Mononuclear cell (primary cell): Measurements from ENCODE around the gene ALG14. TPM values are rescaled to one million over a fixed set of nuclear protein-coding genes. Genes with fewer than 3 reads are reported as not detected.
"Not testable (repeated sequence)": the region's sequence is repeated elsewhere in the genome, so short reads cannot be mapped to it uniquely, and the experiment has no call there.

Experiments used
- H3K27me3 ChIP-seq: 2 replicates; pipeline ENCODE4 v1.6.0; 2011; ENCODE audit warnings: low read length, control low read depth; ENCODE audit not compliant: insufficient read depth
- H3K4me1 ChIP-seq: 2 replicates; pipeline ENCODE4 v1.5.1; 2011; ENCODE audit warnings: mild to moderate bottlenecking, low read length, control low read depth; ENCODE audit not compliant: insufficient read depth
- H3K4me3 ChIP-seq: 2 replicates; pipeline ENCODE4 v1.5.1; 2011; ENCODE audit warnings: mild to moderate bottlenecking, low read length, moderate library complexity
- H3K9me3 ChIP-seq: 2 replicates; pipeline ENCODE4 v1.5.1; 2011; ENCODE audit warnings: low read depth, mild to moderate bottlenecking, control low read depth, low read length
- total RNA-seq: library from RNA; depleted of rRNA; stranded (reverse); fragments of >200 nt; gene quantifications from one replicate; pipeline ENCODE4 v1.2.3, GENCODE V29; 2012

Gene ALG14
- total RNA-seq, 1 donor = 0.21 TPM

GRCh38 chr1:95095833-95096217, 23.1 kb upstream of the ALG14 start:
- peaks cover 15% of the 10 kb centered on the region for H3K4me1 ChIP-seq
- no peaks in the 10 kb centered on the region for H3K9me3 ChIP-seq
- no peaks in the 10 kb centered on the region for H3K27me3 ChIP-seq
- no peak overlapping the region for H3K4me3 ChIP-seq

DNA sequence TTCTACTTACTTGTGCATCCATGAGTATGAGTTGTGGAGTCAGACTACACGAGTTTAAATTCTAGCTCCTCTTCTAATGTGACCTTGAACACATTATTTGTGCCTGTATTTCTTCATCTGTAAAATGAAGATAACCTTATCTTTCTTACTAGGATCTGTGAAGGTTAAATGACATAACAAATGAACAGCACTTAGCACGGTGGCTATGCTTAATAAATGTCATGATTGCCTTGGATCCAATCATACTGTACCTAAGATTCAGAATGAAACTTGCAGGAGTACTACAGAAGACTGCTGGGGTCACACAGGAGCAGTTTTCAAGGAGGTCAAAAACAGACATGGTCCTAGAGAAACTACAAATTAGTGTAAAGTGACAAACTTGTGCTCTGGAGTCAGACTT, 22.2 kb upstream of the ALG14 start:
- no peaks in the 10 kb centered on the region for H3K9me3 ChIP-seq
- H3K4me3 ChIP-seq = no peak overlapping the region

GRCh38 chr1:95093296-95093695, 20.5 kb upstream of the ALG14 start:
- H3K27me3 ChIP-seq = no peaks in the 10 kb centered on the region

More for the DNA sequence above, 22.2 kb upstream of the ALG14 start:
- Histone ChIP-seq H3K27me3 (no peaks in the 10 kb centered on the region), H3K4me1 (peaks cover 15% of the 10 kb centered on the region)

DNA sequence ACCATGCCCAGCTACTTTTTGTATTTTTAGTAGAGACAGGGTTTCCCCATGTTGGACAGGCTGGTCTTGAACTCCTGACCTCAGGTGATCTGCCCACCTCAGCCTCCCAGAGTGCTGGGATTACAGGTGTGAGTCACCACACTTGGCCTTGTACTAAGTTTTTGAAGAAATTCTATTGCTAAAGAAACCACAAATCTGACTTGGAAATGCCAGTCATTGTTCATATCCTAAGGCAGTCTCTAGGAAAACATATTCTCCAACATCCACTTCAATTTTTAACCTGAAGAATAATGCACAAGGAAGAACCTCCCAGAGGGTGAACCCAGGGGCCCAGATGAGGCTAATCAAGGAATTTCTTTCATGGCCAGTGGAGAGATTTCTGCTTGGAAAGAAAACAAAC, 20.1 kb upstream of the ALG14 start:
- H3K4me1 ChIP-seq = not testable (repeated sequence)

More at GRCh38 chr1:95093296-95093695, 20.5 kb upstream of the ALG14 start:
- H3K9me3 ChIP-seq = no peaks in the 10 kb centered on the region
- H3K4me1 ChIP-seq = peaks cover 12% of the 10 kb centered on the region
- no peak overlapping the region for H3K4me3 ChIP-seq

GRCh38 chr1:95091290-95091689, 18.5 kb upstream of the ALG14 start:
- H3K4me3 ChIP-seq, H3K4me1 ChIP-seq, H3K9me3 ChIP-seq, H3K27me3 ChIP-seq: not testable (repeated sequence)

More for the DNA sequence above, 20.1 kb upstream of the ALG14 start:
- H3K4me3 ChIP-seq, H3K9me3 ChIP-seq, H3K27me3 ChIP-seq: not testable (repeated sequence)

GRCh38 chr1:95089650-95090287, 17.0 kb upstream of the ALG14 start:
- H3K27me3 ChIP-seq = peaks cover 5% of the 10 kb centered on the region
- H3K4me3 ChIP-seq = no peak overlapping the region
- no peaks in the 10 kb centered on the region for H3K9me3 ChIP-seq
- no peaks in the 10 kb centered on the region for H3K4me1 ChIP-seq

DNA sequence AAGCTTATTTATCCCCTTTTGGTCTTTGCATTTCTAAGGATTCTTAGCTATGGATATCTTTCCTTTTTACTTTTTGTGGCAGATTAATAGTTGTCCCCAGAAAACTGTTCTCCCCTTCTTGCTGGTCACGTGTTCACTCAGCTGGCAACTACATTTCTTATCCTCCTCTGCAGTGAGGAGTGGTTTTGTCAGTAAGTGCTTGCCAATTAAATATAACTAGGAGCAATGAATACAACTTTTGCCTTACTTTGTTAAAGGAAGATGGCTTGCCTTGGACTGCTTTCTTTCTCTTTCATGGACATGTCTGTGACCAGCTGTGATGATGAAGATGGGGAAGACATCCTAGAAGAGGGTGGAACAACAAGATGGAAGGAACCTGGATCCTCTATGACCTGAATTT, 15.6 kb upstream of the ALG14 start:
- Histone ChIP-seq H3K9me3 (no peaks in the 10 kb centered on the region), H3K4me1 (no peaks in the 10 kb centered on the region), H3K27me3 (peaks cover 5% of the 10 kb centered on the region), H3K4me3 (no peak overlapping the region)

DNA sequence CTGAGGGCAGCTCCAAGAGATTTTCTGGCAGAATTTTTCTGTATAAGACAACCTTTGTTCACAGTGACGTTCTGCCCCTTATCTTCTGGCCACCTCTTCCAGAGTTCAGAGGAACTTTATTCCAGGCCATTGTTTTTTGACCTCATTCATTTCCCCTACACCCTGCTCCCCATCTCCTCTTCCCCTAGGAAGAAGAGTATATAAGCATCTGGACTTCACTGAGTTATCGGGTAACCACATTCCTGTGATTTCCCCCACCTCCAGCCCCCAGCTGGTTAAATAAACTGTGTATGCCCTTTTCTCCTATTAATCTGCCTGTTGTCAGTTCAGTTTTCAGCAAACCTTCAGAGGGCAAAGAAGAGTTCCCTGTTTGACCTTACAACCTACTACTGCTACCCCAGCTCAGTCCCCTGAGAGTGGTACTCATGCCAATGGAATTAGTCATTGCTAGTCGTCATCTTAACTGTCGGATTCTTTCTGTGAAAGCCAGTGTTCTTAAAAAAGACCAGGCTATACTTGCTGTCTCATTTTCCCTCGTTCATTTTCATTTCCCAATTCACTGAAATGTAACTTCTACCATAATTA, 14.3 kb upstream of the ALG14 start:
- H3K27me3 ChIP-seq = peaks cover 5% of the 10 kb centered on the region
- no peaks in the 10 kb centered on the region for H3K4me1 ChIP-seq
- H3K4me3 ChIP-seq = no peak overlapping the region
- H3K9me3 ChIP-seq = no peaks in the 10 kb centered on the region

- peaks cover 5% of the 10 kb centered on the region for H3K27me3 ChIP-seq
- no peaks in the 10 kb centered on the region for H3K4me1 ChIP-seq
- H3K4me3 ChIP-seq = no peak overlapping the region
- H3K9me3 ChIP-seq = no peaks in the 10 kb centered on the region
Observed at GRCh38 chr1:95085376-95085775, 12.6 kb upstream of the ALG14 start.

DNA sequence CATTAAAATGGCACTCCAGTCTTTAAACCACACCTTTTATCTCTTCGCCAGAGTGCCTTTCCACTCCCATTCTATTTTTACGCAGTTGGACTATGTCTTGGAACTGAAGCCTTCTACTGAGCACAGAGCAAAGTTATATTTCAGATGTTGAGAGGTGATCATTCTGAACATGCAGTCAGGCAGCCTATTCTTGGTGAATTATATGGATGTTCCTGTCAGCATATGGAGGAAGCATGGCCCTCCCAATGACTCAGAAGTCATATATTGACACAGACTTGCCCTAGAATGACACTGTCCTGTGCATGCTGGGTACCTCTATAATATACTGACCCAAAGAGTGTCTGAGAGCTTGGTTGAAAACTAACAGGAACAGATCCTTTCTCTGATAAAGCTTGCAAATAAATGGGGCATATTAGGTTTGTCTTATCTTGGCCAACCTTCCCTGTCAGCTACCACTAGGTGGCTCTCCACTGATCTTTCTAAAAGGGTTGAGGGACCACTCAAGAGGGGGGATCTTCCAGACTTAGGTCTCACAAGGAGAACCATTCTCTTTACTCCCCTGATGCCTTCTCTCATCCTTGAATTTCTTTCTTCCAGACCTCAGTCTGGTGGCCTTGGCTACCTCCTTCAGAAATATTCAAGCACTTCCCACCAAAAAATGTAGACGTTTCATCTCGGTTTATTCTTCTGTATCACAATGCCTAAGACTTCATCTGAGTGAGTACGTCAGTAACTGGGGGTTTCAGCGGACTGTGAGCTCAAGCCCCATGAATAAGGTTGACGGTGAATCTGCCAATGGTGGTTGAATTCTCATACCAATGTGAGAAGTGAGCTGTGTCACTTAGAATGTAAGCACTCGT, 11.8 kb upstream of the ALG14 start:
- Histone ChIP-seq H3K4me1 (no peaks in the 10 kb centered on the region), H3K4me3 (no peak overlapping the region), H3K9me3 (no peaks in the 10 kb centered on the region), H3K27me3 (peaks cover 5% of the 10 kb centered on the region)

DNA sequence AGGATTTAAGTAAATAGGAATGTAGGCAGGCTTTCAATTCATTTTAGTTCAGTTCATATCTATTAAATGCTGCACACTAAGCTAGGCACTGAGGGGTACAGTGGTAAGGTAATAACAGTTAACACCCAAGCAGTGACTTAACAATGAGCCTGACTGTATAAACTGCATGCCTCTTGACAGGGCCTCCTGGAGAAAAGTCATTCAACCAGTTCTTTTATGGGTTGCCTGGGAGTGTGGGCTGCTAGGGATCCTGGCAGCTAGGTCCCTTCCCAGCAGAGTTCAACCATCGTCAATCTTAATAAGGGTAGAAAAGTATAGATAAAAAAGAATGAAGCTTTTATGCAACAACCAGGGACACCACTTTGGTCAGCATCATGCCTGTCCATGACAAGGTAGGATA, 8.1 kb upstream of the ALG14 start:
- H3K4me3 ChIP-seq = no peak overlapping the region
- H3K4me1 ChIP-seq = no peaks in the 10 kb centered on the region
- H3K9me3 ChIP-seq = no peaks in the 10 kb centered on the region
- H3K27me3 ChIP-seq = peaks cover 7% of the 10 kb centered on the region

DNA sequence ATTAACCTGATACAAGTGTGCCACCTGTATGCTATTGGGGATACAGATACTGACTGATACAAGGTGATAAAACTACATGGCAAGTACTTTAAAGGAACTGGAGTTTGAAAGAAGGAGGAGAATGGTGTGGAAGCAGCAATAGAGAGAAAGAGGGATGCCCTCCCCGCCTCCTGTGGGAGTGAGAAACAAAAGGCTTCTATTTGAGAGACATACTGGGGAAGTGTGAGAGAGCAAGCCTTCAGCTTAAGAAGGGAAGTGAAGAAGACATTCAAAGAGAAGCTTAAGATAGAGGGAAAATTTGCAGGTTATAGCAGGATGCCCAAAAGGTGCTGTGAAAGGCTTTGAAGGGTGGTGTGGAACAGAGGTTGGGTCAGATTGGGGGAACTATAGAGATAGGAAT, 7.7 kb upstream of the ALG14 start:
- no peaks in the 10 kb centered on the region for H3K9me3 ChIP-seq
- peaks cover 7% of the 10 kb centered on the region for H3K27me3 ChIP-seq
- H3K4me3 ChIP-seq = no peak overlapping the region
- no peaks in the 10 kb centered on the region for H3K4me1 ChIP-seq

- Histone ChIP-seq H3K9me3 (no peaks in the 10 kb centered on the region), H3K4me1 (peaks cover 15% of the 10 kb centered on the region), H3K4me3 (no peak overlapping the region), H3K27me3 (peaks cover 7% of the 10 kb centered on the region)
Observed at GRCh38 chr1:95076034-95076433, 3.3 kb upstream of the ALG14 start.

DNA sequence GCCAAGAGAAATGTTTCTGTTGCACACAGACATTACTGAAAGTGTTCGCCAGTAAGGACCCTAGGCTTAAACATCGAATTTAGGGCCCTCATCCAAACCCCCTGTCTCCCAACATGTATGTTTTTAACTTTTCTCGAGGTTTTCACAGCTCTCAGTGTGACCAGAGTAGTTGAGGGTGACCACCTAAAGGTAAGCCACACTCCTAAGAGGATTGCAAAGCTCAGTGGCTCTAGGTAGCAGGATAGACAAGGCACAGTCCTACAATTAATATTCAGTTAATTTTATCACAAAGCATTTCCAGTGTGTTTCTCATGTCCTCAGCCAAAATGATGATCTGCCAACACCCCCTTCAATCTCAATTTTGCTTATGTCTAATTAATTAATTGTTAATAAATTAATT, 695 bp upstream of the ALG14 start:
- H3K4me3 ChIP-seq = peak overlapping the region; percentile 63
- peaks cover 15% of the 10 kb centered on the region for H3K4me1 ChIP-seq
- no peaks in the 10 kb centered on the region for H3K9me3 ChIP-seq
- peaks cover under 1% of the 10 kb centered on the region for H3K27me3 ChIP-seq

- Histone ChIP-seq H3K4me1 (peaks cover 15% of the 10 kb centered on the region), H3K4me3 (peak overlapping the region; percentile 63), H3K27me3 (no peaks in the 10 kb centered on the region), H3K9me3 (no peaks in the 10 kb centered on the region)
Observed at GRCh38 chr1:95072117-95072516, 634 bp downstream of the ALG14 start.
